Measurements from ENCODE around the gene LYZL6.
A peak's percentile ranks its signal among the peaks of the same experiment; 100 is the strongest.

Gene LYZL6, protein sequence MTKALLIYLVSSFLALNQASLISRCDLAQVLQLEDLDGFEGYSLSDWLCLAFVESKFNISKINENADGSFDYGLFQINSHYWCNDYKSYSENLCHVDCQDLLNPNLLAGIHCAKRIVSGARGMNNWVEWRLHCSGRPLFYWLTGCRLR

DNA sequence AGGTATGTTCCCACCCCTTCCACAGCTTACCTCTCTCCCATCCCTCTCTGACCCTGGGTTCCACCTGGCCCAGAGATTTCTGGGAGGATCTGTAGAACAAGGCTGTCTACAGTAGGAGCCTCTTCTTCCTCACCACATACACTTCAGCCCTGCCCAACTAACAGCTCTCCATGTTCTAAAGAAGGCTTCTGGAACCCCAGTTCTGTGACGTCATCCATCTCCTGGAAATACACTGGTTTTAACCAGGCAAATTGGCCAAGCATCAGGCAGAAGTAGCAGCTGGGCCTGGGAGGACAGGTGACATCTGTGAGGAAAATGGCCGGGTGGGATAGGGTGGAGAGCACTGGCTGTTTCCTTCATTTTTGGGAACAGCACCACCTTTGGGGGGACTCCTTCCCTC lies at the start of gene LYZL6:
Gene LYZL6 (minus strand): TSS at position 177 of the 400 bp plus-strand sequence. CDS start 4,357 bp downstream, outside the sequence.
- no peak for DNase-seq (ENCODE audit: low read depth)

DNA sequence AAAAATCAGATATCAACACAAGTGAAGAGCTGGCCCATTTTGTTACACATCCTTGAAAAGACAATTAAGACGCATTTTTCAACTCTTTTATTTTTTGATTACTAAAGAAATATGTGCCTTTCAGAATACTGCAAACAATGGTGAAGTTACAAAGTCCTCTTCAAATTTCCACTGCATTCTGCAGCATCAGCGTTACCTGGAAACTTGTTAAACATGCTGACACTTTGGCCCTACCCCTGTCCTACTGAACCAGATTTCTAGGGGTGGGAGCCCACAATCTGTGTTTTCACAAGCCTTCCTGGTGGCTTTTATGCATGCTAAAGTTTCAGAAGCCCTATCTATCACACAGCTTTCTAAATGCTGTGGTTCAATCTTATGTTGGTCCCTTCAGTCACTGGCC lies 47.6 kb upstream of the LYZL6 start:
- no peak for DNase-seq (ENCODE audit: low read depth)

GRCh38 chr17:35988164-35988563 lies 44.7 kb upstream of the LYZL6 start:
- no peak for DNase-seq (ENCODE audit: low read depth)

DNA sequence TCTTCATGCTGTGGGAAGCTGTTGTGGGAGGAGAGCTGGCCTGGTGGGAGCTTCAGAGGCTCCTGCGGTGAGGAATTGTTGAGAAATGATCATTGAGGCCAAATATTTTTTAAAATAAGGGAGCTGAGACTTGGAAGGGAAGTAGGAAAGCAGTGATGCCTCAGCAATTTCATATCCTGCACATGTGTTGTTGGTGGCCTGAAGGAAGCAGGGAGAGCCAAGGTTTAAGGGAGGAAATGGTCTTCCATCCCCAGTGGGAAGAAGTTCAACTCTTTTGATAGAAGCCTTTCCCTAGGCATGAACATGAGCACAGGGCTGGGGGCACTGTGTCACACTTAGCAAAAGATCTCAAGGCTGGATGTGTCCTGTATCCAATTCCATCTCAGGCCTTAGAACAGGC lies 43.1 kb upstream of the LYZL6 start, which contains the start of gene CCL14:
Gene CCL14 (minus strand): TSS at position 87 of the 400 bp plus-strand sequence. CDS start 80 bp downstream, at position 7.
- DNase-seq (ENCODE audit: low read depth), result no peak

- no peak for DNase-seq (ENCODE audit: low read depth)
Observed at GRCh38 chr17:35984140-35984539, 40.6 kb upstream of the LYZL6 start.

DNA sequence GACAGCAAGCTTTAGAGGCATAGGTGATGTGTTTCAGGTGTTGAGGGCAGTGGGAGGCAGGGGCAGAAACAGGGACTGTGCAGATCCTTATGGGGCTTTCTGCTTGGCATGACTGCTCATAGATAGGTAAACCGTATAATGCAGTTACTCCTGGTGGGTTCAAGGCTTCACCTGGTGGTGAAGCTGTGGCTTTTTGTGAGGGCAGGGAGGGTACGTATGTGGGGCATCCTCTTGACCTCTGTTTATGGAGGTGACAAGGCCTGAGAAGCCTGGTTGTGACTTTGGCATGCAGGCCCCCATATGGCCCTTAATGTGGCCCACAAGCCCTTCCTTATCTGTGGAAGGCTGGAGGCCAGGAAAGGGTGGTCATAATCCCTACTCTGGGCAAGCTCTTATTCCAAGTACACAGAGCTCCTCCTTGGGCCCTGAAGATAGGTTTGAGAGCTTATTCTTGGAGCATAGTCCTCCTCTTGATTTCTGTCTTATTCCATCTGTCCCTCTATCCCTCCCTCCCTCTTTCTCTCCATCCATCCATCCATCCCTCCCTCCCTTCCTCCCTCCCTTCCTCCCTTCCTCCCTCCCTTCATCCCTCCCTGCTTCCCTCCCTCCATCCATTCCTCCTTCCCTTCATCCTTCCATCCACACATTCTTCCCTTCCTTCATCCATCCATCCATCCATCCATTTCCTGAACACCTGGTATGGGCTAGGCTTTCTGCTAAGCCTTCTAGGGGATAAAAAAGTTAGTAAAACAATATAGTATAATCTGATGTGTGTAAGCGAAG lies 39.1 kb upstream of the LYZL6 start:
- DNase-seq (ENCODE audit: low read depth), result no peak

GRCh38 chr17:35981908-35982330 lies 38.4 kb upstream of the LYZL6 start:
- no peak for DNase-seq (ENCODE audit: low read depth)

DNA sequence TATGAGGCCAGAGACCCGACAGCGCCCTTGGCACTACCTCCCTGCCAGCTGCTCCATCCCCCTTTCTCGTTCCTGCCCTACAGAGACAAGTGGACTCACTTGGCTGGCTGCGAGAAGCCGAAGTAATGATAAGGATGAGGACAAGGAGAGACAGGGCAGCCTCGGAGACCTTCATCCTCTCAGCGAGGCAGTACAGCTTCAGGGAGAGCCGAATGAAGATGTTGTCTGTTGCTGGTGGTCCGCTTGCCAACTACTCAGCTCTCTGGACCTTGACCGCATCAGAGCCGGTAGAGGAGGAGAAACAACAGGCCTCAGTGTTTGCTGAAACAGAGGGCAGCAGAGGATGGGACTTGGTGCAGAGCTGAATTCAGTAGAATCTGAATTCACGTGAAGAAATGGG lies 37.7 kb upstream of the LYZL6 start, which contains the start of gene CCL16:
Gene CCL16 (minus strand): TSS at position 252 of the 400 bp plus-strand sequence. CDS start 77 bp downstream, at position 175.
- DNase-seq (ENCODE audit: low read depth), result no peak

- no peak for DNase-seq (ENCODE audit: low read depth)
Observed at GRCh38 chr17:35978346-35978745, 34.8 kb upstream of the LYZL6 start.

- DNase-seq (ENCODE audit: low read depth), result no peak
Observed at GRCh38 chr17:35977509-35977908, 34.0 kb upstream of the LYZL6 start.

DNA sequence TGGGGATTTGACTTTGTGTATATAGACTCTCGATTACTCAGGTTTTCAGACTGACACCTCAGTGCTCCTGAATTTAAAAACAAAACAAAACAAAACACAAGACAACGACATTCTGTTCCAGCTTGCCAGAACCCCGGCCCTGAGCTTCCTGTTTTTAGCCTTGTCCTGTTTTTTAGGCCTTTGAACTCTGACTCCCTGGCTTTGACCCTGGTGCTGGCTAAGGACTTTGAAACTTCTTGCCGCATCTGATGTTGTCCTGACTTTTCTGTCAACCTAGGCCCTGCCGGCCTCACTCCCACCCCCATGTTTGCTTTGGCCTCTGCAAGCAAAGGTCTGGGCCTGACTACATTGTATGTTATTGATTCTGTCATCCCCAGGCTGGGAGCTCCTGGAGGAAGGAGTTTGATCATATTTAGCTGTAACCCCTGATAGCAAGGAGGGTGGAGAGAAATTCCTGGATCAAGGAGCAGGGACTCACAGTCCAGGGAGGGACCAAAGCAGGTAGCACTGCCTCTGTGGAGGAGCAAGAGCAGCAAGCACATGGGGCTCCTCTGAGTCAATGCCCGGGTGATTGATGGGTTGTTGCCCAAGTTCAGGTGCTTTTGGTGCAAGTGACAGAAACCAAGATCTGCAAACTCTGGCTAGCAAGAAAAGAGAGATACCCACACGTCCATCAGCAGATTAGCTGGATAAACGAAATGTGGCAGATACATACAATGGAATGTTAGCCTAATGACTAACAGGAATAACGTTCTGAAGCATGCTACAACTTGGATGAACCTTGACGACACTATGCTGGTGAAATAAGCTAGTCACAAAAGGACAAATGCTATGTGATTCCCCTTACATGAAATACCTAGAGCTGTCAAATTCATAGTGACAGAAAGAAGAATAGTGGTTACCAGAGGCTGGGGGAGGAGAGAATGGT lies 30.1 kb upstream of the LYZL6 start:
- peak; percentile 13 for DNase-seq (ENCODE audit: low read depth)

DNA sequence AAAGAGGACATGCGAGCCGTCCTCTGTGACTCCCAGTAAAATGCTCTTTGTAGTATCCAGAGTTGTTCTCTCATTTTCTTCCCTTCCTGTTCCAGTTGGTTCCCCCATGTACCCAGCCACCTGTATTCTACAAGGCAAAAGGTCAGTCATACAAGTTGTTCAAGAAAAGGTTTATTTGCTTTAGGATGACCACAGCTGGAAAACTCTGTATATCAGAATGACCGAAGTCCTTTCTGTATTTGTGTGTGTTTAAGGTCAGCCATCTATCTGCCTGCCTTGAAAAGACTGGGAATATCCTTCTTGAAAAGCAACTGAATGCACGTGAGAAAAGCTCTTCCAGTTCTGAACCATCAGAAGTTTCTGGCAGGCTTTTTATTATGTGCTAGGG lies 29.4 kb upstream of the LYZL6 start:
- DNase-seq (ENCODE audit: low read depth), result no peak

DNA sequence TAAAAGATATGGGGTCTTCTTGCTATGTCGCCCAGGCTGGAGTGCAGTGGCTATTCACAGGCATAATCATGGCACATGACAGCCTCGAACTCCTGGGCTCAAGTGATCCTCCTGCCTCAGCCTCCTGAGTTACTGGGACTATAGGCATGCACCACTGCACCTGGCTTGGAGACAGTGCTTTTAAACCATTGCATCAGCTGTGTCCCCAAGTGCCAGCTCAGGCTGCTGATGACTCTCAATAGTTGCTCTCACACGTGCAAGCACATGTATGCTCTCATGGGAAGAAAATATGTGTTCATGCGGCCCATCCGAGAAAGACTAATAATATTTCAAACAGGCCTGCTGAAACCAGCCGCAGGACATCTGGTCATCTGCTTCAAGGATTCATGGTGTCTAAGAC lies 29.0 kb upstream of the LYZL6 start:
- DNase-seq (ENCODE audit: low read depth), result no peak

DNA sequence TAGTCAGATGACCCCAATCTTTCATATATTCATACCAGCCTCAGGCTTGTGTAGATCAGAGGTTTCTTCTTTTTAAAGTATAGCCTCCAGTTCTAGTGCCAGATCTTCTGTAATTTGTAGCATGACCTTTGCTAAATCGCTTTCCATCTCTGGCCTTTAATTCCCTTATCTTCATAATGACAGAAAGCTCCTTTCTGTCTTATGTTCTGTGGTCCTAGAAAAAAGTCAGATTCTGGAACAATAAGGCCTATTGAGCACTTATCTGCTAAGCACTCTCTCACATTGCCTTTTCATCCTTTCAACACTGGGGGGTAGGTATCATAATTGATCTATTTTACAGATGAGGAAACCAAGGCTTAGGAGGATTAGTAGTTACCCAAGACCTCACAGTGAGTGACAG lies 28.6 kb upstream of the LYZL6 start:
- no peak for DNase-seq (ENCODE audit: low read depth)

GRCh38 chr17:35969558-35970380 lies 26.3 kb upstream of the LYZL6 start:
- DNase-seq (ENCODE audit: low read depth), result peak; percentile 66

- no peak for DNase-seq (ENCODE audit: low read depth)
Observed at GRCh38 chr17:35968520-35969054, 25.1 kb upstream of the LYZL6 start.

GRCh38 chr17:35965272-35965671 lies 21.8 kb upstream of the LYZL6 start:
- no peak for DNase-seq (ENCODE audit: low read depth)

DNA sequence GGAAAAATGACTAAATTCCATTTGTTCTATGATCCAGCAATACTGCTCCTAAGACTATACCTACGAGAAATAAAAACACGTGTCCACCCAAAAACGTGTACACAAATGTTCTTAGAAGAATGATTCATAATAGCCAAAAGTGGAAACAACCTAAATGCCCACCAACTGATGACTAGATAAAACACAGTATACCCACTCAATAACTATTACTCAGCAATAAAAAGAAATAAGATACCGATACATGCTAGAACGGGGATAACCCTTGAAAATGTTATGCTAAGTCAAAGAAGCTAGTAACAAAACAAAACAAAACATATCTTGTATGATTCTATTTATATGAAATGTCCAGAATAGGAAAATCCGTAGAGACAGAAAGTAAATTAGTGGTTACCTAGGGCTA lies 20.1 kb upstream of the LYZL6 start:
- no peak for DNase-seq (ENCODE audit: low read depth)

- DNase-seq (ENCODE audit: low read depth), result no peak
Observed at GRCh38 chr17:35953720-35954119, 10.2 kb upstream of the LYZL6 start.

DNA sequence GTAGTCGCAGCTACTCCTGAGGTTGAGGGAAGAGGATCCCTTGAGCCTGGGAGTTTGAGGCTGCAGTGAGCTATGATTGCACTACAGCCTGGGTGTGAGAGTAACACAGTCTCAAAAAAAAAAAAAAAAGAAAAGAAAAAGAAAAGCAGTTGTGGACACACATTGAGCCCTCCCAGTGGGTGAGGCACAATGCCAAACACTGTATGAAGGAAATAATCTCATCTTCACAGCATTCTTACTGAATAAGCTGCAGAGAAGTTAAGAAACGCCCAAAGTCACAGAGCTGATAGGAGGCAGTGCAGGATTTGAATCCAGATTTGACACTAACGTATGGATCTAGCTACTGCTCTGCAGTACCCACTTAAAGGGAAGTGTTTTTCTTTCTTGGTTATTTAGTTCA lies 5.9 kb upstream of the LYZL6 start:
- DNase-seq (ENCODE audit: low read depth), result no peak

DNA sequence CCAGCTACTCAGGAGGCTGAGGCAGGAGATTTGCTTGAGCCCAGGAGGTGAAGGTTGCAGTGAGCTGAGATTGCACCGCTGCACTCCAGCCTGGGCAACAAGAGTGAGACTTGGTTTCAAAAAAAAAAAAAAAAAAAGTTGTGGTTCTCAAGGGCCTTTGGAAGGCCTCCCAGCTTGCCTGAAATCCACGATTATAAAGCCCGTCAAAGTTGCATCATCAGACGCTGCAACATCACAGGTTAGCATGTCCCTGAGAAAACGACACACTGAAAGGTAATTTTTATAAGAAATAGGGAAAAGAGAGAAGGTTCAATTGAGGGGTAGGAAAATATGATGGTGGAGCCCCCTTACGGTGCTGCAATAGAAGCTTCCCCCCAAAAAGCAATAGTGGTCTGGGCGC lies 4.6 kb upstream of the LYZL6 start:
- no peak for DNase-seq (ENCODE audit: low read depth)
